Measurements from ENCODE around the gene BCAT1.
"Not testable (repeated sequence)": the region's sequence is repeated elsewhere in the genome, so short reads cannot be mapped to it uniquely, and the experiment has no call there.

BCAT1 gene

DNA sequence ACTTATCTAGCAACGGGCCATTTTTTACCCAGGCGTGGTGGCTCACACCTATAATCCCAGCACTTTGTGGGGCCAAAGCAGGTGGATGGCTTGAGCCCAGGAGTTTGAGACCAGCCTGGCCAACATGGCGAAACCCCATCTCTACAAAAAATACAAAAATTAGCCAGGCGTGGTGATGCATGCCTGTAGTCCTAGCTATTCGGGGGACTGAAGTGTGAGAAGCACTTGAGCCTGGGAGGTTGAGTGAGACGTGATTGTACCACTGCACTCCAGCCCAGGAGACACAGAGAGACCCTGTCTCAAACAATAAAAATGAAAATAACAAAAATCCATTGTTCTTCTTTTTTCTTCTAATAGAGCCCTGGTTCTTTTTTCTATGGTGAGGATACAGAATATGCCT is 7.5 kb upstream of the BCAT1 start:
- not testable (repeated sequence) for DNase-seq

DNA sequence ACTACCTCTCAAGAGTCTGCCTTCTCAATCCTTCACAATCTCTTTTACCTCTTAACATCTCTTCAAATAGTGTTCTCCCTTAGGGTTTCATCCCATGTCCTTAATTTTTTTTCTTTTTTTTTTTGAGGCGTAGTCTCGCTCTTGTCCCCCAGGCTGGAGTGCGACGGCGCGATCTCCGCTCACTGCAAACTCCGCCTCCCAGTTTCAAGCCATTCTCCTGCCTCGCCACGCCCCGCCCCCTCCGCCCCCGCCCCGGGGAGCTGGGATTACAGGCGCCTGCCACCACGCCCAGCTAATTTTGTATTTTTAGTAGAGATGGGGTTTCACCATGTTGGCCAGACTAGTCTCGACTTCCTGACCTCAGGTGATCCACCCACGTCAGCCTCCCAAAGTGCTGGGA is 7.0 kb upstream of the BCAT1 start:
- DNase-seq: no peak

GRCh38 chr12:24955389-24955788 is 6.5 kb upstream of the BCAT1 start:
- DNase-seq: peak; percentile 62

- DNase-seq: no peak
These were observed 5.4 kb upstream of the BCAT1 start for GRCh38 chr12:24954261-24954660.

DNA sequence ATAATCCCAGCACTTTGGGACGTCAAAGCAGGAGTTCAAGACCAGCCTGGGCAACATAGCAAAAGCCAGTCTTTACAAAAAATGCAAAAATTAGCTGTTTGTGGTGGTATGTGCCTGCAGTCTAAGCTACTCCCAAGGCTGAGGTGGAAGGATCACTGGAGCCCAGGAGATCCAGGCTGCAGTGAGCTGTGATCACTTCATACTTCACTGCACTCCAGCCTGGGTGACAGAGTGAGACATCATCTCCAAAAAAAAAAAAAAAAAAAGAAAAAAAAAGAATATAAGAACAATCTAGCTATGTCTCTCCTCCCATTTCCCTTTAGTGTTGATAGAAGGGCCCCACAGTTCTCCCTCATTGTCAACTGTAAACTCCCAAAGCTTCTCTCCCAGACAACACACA is 3.5 kb upstream of the BCAT1 start:
- no peak for DNase-seq

GRCh38 chr12:24950231-24950834 is 1.4 kb upstream of the BCAT1 start:
- DNase-seq: peak; percentile 38

DNA sequence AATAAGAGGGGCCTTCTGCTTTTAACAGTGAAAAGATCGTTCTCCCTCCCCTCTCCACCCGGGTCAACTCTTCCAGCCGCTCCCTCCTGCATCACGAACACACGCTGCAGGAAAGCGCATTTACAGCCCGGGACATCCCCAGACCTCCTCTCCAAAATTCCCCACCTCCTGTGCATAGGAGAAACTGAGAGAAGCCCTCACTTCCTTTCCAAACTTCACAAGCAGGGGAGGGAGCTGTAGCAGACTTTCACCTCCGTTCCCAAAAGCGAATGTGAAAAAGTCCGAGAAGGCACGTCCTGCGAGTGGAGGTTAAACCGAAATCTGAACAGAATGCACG is 513 bp downstream of the BCAT1 start:
- peak; percentile 71 for DNase-seq

DNA sequence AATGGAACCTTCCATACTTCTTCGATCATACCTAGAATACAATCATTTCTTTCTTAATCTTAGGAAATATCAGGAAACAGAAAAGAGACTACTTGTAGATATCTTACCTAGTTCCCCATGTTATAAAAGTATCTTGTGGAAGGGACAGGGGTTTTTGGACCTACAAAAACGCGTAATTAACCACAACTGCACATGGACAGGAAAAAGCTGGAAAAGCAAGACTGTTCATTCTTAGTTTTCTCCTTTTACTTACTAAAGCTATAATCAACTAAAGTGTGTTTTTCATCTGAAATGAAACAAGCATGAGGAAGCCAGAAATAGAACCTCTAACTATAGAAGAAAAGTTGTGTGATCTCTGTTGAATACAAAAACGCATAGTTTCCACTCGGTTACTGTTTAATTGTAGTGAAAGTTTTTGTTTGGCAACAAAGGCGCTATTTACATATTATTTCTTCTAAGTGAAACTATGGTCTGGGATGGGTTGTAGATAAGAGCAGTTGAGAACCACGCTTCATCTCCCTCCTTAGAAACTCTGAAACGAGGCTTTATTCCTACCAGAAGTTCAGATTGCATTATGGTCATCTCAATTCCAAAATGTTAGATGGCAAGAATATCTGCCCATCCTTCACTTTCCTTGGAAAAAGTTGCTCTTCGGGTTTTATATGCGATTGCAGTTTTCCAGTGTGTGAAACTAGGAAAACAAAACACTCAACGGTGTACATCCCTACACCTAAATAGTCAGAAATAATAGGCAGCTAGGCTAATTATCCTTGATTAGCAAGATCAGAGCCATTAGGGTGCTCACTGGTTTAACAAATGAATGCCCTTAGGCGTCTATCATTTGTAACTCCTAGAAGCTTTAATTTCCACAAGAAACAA is 1.1 kb downstream of the BCAT1 start:
- no peak for DNase-seq

- no peak for DNase-seq
These were observed 3.1 kb downstream of the BCAT1 start for GRCh38 chr12:24945845-24946244.

DNA sequence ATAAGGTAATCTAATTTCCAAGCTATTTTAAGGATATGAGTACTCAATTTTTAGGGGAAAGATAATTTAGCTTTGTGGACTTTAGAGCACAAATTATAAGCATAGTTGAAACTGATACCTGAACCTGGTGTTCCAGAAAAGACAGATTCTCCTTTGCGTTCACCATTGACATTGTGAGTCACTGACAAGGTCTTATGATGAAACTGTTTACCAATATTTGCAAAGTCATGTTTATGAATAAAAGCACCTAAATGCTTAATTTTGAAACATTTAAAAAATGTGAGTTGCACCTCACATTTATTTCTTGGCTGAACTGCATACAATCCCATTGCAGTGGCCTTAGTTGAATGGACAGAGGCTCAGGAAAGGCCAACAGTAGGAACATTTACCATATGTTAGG is 3.9 kb downstream of the BCAT1 start:
- DNase-seq: no peak

GRCh38 chr12:24944601-24944975 is 4.3 kb downstream of the BCAT1 start:
- no peak for DNase-seq

- no peak for DNase-seq
These were observed 4.8 kb downstream of the BCAT1 start for GRCh38 chr12:24943947-24944600.

GRCh38 chr12:24940157-24940556 is 8.7 kb downstream of the BCAT1 start:
- DNase-seq: no peak

DNA sequence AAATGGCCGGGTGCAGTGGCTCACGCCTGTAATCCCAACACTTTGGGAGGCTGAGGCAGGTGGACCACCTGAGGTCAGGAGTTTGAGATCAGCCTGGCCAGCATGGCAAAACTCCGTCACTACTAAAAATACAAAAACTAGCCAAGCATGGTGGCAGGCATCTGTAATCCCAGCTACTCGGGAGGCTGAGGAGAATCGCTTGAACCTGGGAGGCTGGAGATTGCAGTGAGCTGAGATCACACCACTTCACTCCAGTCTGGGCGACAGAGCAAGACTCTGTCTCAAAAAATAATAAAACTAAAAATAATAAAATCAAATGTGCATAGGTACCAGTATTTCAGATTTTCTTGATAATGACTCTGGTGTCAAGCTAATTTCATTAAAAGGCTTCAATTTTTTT is 9.3 kb downstream of the BCAT1 start:
- DNase-seq: not testable (repeated sequence)

DNA sequence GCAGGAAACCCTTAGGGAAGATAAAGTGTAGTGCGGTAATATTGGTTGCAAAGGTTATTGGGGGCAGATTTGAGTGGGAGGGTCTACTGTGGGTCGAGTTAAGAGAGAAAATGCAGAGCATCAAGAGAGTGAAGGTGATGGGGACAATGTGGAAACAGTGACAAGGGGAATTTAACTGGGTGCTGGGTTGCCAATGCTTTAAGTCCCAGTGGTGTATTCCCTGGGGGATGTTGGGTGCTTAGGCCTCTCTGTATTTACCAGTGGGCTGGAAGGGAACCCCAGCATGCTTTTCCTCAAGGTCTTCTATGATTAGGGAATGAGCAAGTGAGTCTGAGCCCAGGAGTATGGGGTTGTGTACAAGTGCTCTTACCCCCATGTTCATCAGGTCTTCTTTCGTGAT is 10.6 kb downstream of the BCAT1 start:
- DNase-seq: no peak

GRCh38 chr12:24937553-24938244 is 11.2 kb downstream of the BCAT1 start:
- DNase-seq: no peak

GRCh38 chr12:24933694-24934407 is 15.1 kb downstream of the BCAT1 start:
- no peak for DNase-seq

GRCh38 chr12:24931666-24932405 is 17.1 kb downstream of the BCAT1 start:
- peak; percentile 48 for DNase-seq

- DNase-seq: no peak
These were observed 18.9 kb downstream of the BCAT1 start for GRCh38 chr12:24929953-24930352.

GRCh38 chr12:24928533-24929306 is 20.2 kb downstream of the BCAT1 start:
- DNase-seq: not testable (repeated sequence)

DNA sequence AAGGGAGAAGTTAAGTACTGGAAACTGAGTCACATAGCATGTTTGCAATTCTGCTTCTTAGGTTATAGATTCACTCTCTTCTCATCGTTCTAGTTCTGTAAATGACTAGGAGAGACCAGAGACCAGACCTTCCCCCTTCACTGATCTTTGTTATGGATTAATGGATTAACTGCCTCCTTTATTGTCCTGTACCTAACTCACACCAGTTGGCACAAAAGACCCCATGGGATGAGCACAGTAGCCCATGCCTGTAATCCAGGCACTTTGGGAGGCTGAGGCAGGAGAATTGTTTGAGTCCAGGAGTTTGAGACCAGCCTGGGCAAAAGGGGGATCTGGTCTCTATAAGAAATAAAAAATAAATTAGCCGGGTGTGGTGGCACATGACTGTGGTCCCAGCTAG is 20.8 kb downstream of the BCAT1 start:
- DNase-seq: no peak

Measured in activated CD4-positive, alpha-beta T cell treated with anti-CD3 and anti-CD28 coated beads, Interleukin-10, Interleukin-2, amounts not matched to agents 100 ng/mL and 50 ng/mL, durations not matched to agents 16 hours and 8 hours (primary cell).